Left lobe of liver (tissue), 2 donors: Measurements from ENCODE around the gene GGT5. TPM values are rescaled to one million over a fixed set of nuclear protein-coding genes. Genes with fewer than 3 reads are reported as not detected.
"Not testable (repeated sequence)": the region's sequence is repeated elsewhere in the genome, so short reads cannot be mapped to it uniquely, and the experiment has no call there.

ENCODE experiments used
- ATAC-seq: fragments of 200-7000 bp; cut with Tn5 transposase; one replicate; pipeline ENCODE4 v1.9.1; 2020; ENCODE audit warnings: mild to moderate bottlenecking, moderate library complexity
- DNase-seq: peaks from one replicate; pipeline ENCODE4 v3.0.0-alpha.2; 2020; ENCODE audit warnings: low spot score
- total RNA-seq: library from RNA; stranded (reverse); gene quantifications from one replicate; pipeline ENCODE4 v1.2.1, GENCODE V29; 2021
- donor health status: DM: no; HTN: no; CAD: no; lungs with moderate emphysema.
- donor health status: DM: no; HTN: yes; CAD: no.

The GGT5 gene
- total RNA-seq, 1 donor from 2014 or later, result 11.5 TPM

DNA sequence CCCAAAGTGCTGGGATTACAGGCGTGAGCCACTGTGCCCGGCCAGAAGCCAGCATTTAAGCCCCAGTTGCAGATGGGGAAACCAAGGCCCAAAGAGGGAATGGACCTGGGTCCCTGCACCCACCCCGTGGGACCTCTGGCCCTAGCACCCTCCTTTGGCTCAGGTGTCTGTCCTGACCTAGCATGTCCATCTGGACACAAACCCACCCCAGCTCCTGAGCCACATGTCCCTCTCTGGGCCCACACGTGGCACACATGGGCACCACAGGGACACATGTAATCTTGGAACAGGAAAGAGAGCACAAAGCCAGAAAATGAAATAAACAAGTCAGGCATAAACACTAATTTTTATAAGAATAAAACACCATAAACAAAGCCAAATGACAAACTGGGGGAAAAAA, 9.6 kb downstream of the GGT5 start:
- DNase-seq (no peak), ATAC-seq (no peak)

DNA sequence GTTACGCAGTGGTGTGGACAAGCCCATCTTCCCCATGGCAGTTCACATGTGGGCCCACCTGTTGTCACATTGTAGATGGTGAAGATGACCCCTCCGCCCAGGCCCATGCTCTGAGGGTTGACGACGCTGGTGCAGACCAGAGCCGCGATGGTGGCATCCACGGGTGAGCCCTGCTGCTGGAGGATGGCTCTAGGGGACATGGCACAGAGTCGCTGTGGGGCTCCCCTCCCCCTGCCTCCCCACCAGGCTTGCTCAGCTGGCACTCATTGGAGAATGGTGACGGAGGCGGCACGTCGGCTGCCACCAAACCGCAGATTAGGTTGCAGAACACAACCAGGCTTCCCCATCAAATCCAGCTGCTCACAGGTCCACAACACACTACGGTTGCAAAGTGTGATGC, 11.1 kb downstream of the GGT5 start:
- DNase-seq, result no peak
- no peak for ATAC-seq

DNA sequence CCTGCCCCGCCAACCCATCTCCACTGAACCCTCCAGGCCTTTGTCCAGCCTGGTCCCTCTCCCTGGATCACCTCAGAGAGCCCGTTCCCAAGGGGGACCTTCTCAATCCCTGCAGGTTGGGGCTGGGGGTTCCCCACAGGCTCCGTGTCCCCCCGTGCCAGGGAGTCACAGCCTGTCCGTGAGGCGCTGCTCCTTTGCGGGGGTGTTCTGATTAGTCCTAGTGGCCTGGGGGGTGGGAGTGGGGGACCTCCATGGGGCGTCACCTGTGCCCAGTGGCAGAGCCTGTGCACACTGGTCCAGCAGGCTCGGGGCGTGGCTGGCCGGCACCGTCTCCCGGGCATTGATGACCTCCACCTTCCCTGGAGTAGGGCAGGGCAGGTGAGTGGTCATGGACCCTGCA, 11.6 kb downstream of the GGT5 start:
- DNase-seq (no peak), ATAC-seq (no peak)

DNA sequence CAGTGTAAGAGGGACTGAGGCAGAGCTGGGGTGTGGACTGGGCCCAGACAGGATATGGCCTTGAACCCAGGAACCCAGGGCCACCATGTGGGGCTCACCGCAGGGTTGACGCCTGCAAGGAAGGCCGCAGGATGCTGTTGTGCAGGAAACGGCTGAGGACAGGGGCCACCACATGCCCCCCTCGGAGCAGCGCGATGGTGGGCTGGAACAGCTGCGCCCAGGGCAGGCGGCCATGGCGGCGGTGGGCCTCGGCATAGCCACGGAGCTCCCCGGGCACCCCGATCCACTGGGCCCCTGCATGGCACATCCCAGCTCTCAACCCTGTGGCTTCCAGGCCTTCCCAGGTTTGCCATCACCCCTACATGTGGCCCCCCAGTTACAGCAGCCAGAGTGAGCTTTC, 12.2 kb downstream of the GGT5 start:
- ATAC-seq, result no peak
- no peak for DNase-seq

DNA sequence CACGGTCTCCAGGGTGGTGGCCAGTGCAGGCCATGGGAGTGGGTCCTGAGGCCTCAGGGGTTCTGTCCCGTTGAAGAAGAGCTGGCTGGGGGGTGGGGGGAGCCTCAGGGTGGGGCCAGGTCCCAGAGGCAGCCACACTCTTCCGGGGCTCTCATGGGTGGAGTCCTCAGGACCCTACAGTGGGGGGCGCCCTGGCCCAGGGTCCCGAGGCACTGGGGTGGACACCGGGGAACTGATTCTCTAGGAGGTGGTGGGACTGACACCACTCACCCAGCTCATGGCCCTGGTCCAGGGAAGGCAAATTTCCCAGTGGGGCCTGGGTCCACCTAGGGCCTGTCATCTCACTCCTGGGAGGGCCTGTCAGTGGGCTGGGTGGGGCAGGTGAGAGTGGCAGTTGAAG, 12.8 kb downstream of the GGT5 start:
- ATAC-seq (no peak), DNase-seq (no peak)

DNA sequence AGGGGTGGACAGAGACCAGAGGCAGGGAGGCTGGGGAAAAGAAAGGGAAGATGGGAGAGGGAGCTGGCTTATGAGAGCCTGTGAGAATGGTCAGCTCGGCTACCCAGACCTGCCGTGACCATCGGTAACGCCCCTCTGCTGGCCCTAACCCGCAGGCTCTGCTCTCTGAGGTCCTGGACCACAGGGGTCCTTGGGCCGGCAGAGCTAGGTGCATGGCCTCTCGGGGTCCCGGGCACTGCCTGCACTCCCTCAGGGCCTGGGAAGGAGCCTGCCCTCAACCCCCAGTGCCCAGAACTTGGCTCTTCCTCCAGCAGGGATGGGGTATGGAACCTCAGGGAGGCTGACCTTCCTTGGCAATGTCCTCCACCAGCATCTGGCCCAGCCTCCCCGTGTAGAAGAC, 13.2 kb downstream of the GGT5 start:
- no peak for DNase-seq

DNA sequence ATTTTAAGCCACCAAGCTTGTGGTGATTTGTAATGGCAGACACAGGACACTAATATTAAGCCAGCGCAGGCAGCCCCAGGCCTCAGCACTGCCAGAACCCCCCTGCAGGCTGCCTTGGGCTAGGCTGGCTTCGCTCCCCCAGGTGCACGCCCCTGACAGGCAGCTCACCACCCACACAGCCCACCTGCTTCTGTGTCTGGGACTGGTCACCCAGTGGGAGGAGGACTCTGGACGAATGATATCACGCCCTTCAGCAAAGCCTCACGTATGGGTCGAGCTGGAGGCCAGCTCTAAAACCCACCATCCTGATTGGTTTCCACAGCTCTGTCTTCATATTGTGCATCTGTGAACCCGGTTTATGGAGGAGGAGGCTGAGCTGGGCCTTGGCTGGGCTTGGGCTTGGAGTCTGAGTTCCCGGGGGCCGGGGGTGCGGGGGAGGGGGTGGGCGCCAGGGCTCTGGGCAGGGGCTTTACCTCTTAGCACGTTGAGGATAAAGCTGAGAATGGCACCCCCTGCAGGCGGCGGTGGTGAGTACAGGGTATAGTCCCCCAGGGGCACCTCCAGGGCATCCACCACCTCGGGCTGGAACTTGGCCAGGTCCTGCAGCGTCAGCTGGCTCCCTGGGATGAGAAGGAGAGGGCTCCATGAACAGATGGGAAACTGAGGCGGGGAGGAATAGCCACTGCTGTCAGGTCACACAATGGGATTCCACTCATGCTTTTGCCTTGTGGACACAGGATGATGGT, 13.8 kb downstream of the GGT5 start:
- ATAC-seq (peak; percentile 73), DNase-seq (peak; percentile 61)

More for the DNA sequence above, 13.2 kb downstream of the GGT5 start:
- ATAC-seq, result no peak

DNA sequence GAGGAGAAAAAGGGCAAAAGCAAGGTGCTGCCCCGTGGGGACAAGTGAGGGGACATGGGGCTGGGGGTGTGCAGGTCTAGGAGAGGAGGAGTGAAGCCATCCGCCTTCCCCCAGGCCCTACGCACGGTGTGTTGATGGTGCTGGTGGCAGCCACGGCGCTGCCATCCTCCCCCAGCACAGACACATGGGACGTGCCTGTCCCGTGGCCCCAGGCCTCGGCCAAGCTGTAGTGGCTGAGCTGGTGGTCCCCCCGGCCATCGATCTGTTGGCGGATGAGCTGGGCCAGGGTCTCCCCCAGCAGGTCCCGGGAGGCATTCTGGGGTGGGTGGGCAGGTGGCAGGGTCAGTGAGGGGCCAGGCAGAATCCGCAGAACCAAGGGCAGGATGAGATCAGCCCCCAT, 18.9 kb downstream of the GGT5 start:
- ATAC-seq (no peak), DNase-seq (no peak)

DNA sequence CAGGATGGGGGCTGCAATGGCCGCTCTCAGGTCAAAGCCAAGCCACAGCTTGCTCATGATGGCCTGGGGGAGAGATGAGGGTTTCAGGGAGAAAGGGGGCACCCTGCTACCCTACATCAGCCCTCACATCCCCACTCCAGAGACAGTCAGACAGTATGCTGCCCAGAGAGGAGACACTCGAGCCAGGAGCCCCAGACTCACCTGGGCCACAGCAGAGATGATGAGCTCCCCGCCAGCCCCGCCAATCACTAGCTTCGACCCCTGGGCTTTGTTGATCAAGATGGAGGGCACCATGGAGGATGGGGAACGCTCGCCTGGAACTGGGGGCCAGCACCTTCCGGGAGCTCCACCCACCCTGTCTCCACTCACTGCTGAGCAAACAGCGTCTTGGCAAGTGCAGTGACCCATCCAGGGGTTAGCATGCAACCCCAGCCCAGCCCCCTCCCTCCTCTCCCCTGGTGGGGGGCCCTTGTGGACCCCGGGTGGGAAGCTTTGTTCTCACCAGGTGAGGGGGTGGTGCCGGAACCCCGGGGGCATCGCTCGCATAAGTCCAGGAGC, 19.8 kb downstream of the GGT5 start:
- DNase-seq, result no peak
- no peak for ATAC-seq

DNA sequence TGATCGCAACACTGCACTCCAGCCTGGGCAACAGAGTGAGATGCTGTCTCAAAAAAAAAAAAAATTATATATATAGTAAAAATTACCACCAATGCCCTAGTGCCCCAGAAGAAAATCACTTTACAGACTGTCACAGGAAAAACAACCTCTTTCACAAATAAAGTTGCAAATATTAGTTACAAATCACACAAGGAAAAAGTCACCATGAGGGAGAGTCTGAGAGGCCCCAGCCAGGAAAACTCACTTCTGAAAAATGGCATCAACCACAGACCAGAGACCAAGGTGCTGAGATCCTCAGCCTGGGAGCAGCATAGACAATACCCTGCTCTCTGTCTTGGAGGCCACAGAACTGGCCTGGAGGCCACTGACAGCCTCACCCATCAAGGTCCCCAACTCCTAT, 20.4 kb downstream of the GGT5 start:
- ATAC-seq (no peak), DNase-seq (no peak)

DNA sequence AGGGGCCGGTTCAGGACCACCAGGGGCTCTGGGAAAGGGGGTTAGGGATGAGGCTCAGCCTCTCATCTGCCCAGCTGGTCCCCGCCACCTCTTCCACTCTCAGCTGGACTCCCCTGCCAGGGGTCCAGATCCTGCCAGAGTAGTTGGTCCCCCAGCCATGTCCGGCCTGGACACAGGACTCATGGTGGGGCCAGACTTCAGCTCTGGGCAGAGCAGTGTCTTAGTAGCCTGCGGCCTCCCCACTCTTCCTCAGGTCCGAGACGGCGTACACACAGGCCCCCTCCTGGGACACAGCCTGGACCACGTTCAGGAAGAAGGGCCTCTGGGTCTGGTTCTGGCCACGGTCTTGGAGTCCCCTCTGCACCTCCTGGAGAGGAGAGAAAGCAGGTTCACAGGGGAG, 25.1 kb downstream of the GGT5 start:
- no peak for ATAC-seq

DNA sequence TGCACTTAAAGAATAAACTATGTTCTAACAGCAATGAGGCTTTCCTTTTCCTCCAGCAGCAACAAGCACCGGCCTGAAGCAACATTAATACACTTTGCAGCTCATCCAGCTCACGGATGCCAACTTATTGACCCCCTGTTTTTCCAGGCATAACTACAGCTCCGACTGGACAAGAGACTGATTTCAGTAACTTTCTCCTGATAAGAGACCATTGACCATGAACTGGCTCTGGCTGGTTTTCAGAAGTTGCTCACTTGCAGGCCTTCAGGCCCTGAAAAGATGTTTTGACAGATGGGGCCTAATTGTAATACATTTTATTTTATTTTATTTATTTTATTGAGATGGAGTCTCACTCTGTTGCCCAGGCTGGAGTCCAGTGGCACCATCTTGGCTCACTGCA, 27.5 kb downstream of the GGT5 start:
- DNase-seq, result no peak

More for the DNA sequence above, 25.1 kb downstream of the GGT5 start:
- no peak for DNase-seq

DNA sequence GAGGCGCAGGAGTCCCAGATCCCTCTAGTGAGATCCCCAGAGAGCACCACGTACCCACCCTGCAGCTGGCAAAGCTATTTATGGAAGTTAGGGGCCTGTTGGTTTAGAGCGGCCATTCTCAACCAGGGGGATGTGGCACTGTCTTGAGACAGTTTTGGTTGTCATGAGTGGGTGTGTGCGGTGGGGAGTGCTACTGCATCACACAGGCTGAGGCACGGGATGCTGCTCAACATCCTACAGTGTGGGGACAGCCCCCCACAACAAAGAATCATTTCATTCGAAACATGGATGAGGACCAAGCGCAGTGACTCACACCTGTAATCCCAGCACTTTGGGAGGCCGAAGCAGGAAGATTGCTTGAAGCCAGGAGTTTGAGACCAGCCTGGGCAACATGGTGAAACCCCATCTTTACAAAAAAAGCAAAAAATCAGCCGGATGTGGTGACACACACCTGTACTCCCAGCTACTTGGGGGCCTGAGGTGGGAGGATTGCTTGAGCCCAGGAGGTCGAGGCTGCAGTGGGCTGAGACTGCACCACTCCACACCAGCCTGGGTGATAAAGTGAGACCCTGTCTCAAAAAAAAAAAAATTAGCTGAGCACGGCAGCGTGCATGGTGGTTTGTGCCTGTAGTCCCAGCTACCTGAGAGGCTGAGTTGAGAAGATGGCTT, 28.2 kb downstream of the GGT5 start:
- ATAC-seq (no peak), DNase-seq (no peak)

More for the DNA sequence above, 27.5 kb downstream of the GGT5 start:
- ATAC-seq, result no peak

DNA sequence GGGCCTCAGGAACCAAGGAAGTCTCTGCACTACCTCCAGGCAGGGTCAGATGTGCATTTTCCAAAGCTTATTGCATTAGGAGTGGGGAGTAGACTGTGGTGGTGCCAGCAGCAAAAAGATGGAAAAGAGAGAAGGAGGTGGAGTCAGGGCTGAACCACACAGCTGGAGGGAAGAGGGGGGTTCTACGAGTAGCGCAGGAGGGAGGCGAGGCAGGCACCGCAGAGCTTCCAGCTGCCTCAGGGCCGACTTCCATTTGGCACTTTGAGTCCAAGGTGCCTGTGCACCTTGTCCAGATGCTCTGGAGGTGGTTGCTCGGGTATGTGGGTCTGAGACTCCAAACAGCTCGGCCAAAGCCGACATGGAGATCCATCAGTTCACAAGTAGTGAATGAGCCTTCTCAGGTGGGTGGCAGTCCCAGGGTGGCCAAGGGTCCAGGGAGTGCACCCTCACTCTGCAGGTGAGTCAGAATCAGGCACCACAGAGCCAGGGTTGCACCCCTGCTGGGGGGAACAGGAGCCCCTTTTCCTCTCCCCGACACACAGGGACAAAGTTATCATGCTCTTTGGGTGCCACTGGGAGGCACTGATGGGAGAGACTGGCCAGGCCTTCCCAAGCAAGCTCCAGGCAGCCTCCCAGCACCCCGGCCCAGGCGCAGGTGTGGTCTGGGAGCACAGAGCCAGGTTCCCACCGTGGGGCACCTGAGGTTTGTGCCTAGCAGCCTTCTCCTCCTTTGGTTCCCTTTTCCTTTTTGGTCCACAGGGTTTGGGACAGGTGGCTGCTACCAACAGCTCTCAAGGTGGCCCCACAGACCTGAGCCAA, 30.2 kb downstream of the GGT5 start:
- no peak for DNase-seq
- peak; percentile 24 for ATAC-seq

DNA sequence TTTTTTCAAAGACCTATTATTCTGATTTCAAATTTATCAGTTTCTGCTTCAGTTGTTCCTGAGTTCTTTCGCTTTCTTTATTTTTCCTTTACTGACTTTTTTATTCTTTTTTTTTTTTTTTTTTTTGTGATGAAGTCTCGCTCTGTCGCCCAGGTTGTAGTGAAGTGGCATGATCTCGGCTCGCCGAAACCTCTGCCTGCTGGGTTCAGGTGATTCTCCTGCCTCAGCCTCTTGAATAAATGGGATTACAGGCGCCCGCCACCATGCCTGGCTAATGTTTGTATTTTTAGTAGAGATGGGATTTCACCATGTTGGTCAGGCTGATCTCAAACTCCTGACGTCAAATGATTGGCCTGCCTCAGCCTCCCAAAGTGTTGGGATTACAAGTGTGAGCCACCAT, 31.8 kb downstream of the GGT5 start:
- ATAC-seq, DNase-seq: not testable (repeated sequence)

DNA sequence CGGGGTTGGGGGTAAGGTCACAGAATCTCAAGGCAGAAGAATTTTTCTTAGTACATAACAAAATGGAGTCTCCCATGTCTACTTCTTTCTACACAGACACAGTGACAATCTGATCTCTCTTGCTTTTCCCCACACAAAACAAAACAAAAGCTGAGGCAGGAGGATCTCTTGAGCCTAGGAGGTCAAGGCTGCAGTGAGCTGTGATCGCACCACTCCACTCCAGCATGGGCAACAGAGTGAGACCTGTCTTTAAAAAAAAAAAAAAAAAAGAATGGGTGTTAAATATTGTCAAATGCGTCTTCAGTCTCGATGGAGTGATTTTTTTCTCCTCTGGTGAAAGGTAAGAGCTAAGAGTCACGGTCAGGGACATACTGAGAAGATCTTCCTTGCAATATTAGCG, 33.2 kb downstream of the GGT5 start:
- not testable (repeated sequence) for DNase-seq, ATAC-seq

DNA sequence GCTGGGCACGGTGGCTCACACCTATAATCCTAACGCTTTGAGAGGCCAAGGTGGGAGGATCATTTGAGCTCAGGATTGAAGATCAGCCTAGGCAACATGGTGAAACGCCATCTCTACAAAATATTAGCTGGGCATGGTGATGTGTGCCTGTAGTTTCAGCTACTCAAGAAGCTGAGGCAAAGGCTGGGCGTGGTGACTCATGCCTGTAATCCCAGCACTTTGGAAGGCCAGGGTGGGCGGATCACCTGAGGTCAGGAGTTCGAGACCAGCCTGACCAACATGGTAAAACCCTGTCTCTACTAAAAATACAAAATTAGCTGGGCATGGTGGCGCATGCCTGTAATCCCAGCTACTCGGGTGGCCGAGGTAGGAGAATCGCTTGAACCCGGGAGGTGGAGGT, 34.5 kb downstream of the GGT5 start:
- not testable (repeated sequence) for DNase-seq, ATAC-seq

DNA sequence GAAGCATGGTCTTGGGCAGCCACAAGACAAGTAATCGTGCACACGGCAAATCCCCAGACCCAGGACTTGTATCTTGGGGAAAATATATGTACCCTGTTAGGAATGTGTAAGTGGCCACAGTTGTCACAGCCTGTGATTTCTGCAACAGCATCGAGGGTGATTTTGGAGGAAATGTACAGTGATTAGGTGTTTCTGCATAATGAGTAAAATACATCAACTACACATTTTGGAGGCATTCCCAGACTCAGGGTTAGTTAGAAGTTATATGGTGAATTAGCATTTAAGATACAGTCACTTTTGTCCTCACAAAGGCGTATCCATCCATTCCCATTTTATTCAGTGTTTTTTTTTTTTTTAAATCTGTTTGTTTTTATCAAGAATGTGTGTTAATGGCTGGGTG, 35.2 kb downstream of the GGT5 start:
- DNase-seq (no peak), ATAC-seq (no peak)

DNA sequence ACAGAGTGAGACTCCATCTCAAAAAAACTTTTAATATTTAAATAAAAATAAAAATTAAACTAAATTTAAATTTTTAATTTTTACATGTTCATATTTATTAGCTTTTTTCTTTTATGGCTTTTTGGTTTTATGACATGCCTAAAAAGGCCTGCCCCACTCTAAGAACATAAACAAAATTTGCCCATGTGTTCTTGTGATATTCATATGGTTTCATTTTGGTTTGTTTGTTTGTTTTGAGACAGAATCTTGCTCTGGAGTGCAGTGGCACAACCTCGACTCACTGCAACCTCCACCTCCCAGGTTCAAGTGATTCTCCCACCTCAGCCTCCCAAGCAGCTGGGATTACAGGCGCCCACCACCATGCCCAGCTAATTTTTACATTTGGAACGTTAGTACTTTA, 35.9 kb downstream of the GGT5 start:
- DNase-seq (no peak), ATAC-seq (no peak)

DNA sequence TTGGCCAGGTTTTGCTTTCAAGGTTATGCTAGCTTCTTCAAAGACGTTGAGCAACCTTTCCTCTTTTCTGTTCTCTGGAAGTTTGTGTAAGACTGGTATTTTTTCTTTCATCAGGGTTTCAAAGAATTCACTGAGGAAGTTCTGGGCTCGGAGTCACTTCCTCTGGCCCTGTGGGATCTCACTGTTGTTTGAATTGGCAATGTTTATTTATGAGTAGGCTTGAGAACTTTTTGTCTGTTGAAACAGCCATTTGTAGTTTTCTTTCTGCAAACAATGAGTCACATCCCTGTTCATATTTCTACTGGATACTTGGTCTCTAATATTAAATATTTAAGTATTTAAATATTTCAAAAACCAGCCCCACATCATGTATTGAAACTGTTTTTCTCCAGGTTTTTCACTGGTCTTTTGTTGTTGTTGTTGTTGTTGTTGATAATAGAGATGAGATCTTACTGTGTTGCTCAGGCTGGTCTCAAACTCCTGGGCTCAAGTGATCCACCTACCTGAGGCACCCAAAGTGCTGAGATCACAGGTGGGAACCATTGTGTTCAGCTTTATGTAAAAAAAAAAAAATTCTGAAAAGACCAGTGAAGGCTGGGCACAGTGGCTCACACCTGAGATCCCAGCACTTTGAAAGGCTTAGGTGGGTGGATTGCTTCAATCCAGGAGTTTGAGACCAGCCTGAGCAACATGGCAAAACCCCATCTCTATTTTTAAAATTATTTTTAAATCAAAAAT, 36.7 kb downstream of the GGT5 start:
- DNase-seq, result no peak
- ATAC-seq, result peak; percentile 92
